Fibroblast of skin of abdomen (primary cell): Measurements from ENCODE around the gene CRYGB.
"Not testable (repeated sequence)": the region's sequence is repeated elsewhere in the genome, so short reads cannot be mapped to it uniquely, and the experiment has no call there.

Source experiments
- DNase-seq: peaks from one replicate; pipeline ENCODE4 v3.0.0-alpha.2; 2013

Gene CRYGB

GRCh38 chr2:208112273-208112745 is 33.6 kb downstream of the CRYGB start:
- DNase-seq: not testable (repeated sequence)

GRCh38 chr2:208103616-208104015 is 42.3 kb downstream of the CRYGB start:
- no peak for DNase-seq

GRCh38 chr2:208101716-208102631 is 44.0 kb downstream of the CRYGB start:
- DNase-seq: no peak

GRCh38 chr2:208099682-208100470 is 46.1 kb downstream of the CRYGB start:
- no peak for DNase-seq

GRCh38 chr2:208098701-208099100 is 47.3 kb downstream of the CRYGB start:
- not testable (repeated sequence) for DNase-seq

GRCh38 chr2:208098267-208098666 is 47.7 kb downstream of the CRYGB start:
- no peak for DNase-seq

- peak; percentile 7 for DNase-seq
Observed at GRCh38 chr2:208097801-208098200, 48.2 kb downstream of the CRYGB start.

GRCh38 chr2:208097313-208097712 is 48.6 kb downstream of the CRYGB start:
- no peak for DNase-seq

GRCh38 chr2:208096080-208096479 is 49.9 kb downstream of the CRYGB start:
- no peak for DNase-seq

- no peak for DNase-seq
Observed at GRCh38 chr2:208093128-208093527, 52.8 kb downstream of the CRYGB start.
